ENCODE data around the gene F2.
"Not testable (repeated sequence)": the region's sequence is repeated elsewhere in the genome, so short reads cannot be mapped to it uniquely, and the experiment has no call there.

F2 gene

GRCh38 chr11:46710821-46711269, 8.2 kb upstream of the F2 start:
- no peaks in the 10 kb centered on the region for H3K27me3 ChIP-seq
- H3K27ac ChIP-seq = no peak overlapping the region
- TF ChIP-seq Cebpa-rat (IDR thresholded peaks at IDR 0.05) = no peak
- H3K4me3 ChIP-seq = no peak overlapping the region
- no peak overlapping the region for H3K9ac ChIP-seq
- H4K20me1 ChIP-seq = peaks cover 13% of the 10 kb centered on the region
- peaks cover 36% of the 10 kb centered on the region for H3K36me3 ChIP-seq
- no peaks in the 10 kb centered on the region for H3K4me1 ChIP-seq
- H3K4me2 ChIP-seq = no peak overlapping the region
- no peaks in the 10 kb centered on the region for H3K9me3 ChIP-seq

- Histone ChIP-seq H3K36me3 (peaks cover 31% of the 10 kb centered on the region), H3K4me2 (no peak overlapping the region), H3K4me1 (no peaks in the 10 kb centered on the region), H3K27me3 (no peaks in the 10 kb centered on the region), H3K9me3 (no peaks in the 10 kb centered on the region), H3K9ac (no peak overlapping the region), H4K20me1 (peaks cover 9% of the 10 kb centered on the region), H3K4me3 (no peak overlapping the region), H3K27ac (no peak overlapping the region)
- TF ChIP-seq Cebpa-rat (IDR thresholded peaks at IDR 0.05) = no peak
Observed at GRCh38 chr11:46711303-46711702, 7.7 kb upstream of the F2 start.

GRCh38 chr11:46712874-46713576, 6.0 kb upstream of the F2 start:
- no peak for TF ChIP-seq Cebpa-rat (IDR thresholded peaks at IDR 0.05)
- peaks cover 14% of the 10 kb centered on the region for H3K36me3 ChIP-seq
- peaks cover 1% of the 10 kb centered on the region for H3K4me1 ChIP-seq
- H3K4me3 ChIP-seq = no peak overlapping the region
- no peak overlapping the region for H3K9ac ChIP-seq
- no peak overlapping the region for H3K4me2 ChIP-seq
- H4K20me1 ChIP-seq = no peaks in the 10 kb centered on the region
- H3K27ac ChIP-seq = no peak overlapping the region
- no peaks in the 10 kb centered on the region for H3K9me3 ChIP-seq
- H3K27me3 ChIP-seq = no peaks in the 10 kb centered on the region

GRCh38 chr11:46717825-46718154, 1.2 kb upstream of the F2 start:
- not testable (repeated sequence) for H3K27me3 ChIP-seq, H3K27ac ChIP-seq, H4K20me1 ChIP-seq, H3K4me3 ChIP-seq, H3K9ac ChIP-seq, H3K9me3 ChIP-seq, H3K4me2 ChIP-seq, H3K36me3 ChIP-seq, H3K4me1 ChIP-seq

GRCh38 chr11:46718155-46719019, 626 bp upstream of the F2 start:
- Histone ChIP-seq H3K36me3 (no peaks in the 10 kb centered on the region), H3K27me3 (no peaks in the 10 kb centered on the region), H4K20me1 (no peaks in the 10 kb centered on the region), H3K4me1 (peaks cover 6% of the 10 kb centered on the region), H3K4me3 (no peak overlapping the region), H3K9me3 (no peaks in the 10 kb centered on the region), H3K9ac (no peak overlapping the region), H3K4me2 (no peak overlapping the region), H3K27ac (no peak overlapping the region)
- TF ChIP-seq Cebpa-rat (IDR thresholded peaks at IDR 0.05) = no peak

- Histone ChIP-seq H3K27ac (no peak overlapping the region), H4K20me1 (no peaks in the 10 kb centered on the region), H3K27me3 (no peaks in the 10 kb centered on the region), H3K4me2 (no peak overlapping the region), H3K9me3 (no peaks in the 10 kb centered on the region), H3K4me1 (peaks cover 17% of the 10 kb centered on the region), H3K4me3 (no peak overlapping the region), H3K36me3 (no peaks in the 10 kb centered on the region), H3K9ac (no peak overlapping the region)
- no peak for TF ChIP-seq Cebpa-rat (IDR thresholded peaks at IDR 0.05)
Observed at GRCh38 chr11:46719543-46720218, 668 bp downstream of the F2 start.

GRCh38 chr11:46721286-46721685, 2.3 kb downstream of the F2 start:
- Histone ChIP-seq H3K27ac (no peak overlapping the region), H3K4me1 (peaks cover 17% of the 10 kb centered on the region), H3K27me3 (no peaks in the 10 kb centered on the region)

GRCh38 chr11:46722566-46723358, 3.7 kb downstream of the F2 start:
- Histone ChIP-seq H3K4me1 (peaks cover 17% of the 10 kb centered on the region), H3K27me3 (no peaks in the 10 kb centered on the region), H3K4me2 (no peak overlapping the region), H3K9ac (no peak overlapping the region), H3K9me3 (no peaks in the 10 kb centered on the region), H3K36me3 (no peaks in the 10 kb centered on the region), H3K27ac (no peak overlapping the region), H4K20me1 (no peaks in the 10 kb centered on the region), H3K4me3 (no peak overlapping the region)
- TF ChIP-seq Cebpa-rat (IDR thresholded peaks at IDR 0.05) = no peak

More at GRCh38 chr11:46721286-46721685, 2.3 kb downstream of the F2 start:
- Histone ChIP-seq H3K36me3 (no peaks in the 10 kb centered on the region), H3K4me2 (no peak overlapping the region), H3K4me3 (no peak overlapping the region), H4K20me1 (no peaks in the 10 kb centered on the region), H3K9ac (no peak overlapping the region), H3K9me3 (no peaks in the 10 kb centered on the region)
- TF ChIP-seq Cebpa-rat (IDR thresholded peaks at IDR 0.05) = no peak

- H4K20me1 ChIP-seq = no peaks in the 10 kb centered on the region
- H3K27ac ChIP-seq = no peak overlapping the region
- H3K9me3 ChIP-seq = no peaks in the 10 kb centered on the region
- H3K4me3 ChIP-seq = no peak overlapping the region
- H3K4me2 ChIP-seq = no peak overlapping the region
- H3K4me1 ChIP-seq = peaks cover 13% of the 10 kb centered on the region
- no peaks in the 10 kb centered on the region for H3K36me3 ChIP-seq
- no peaks in the 10 kb centered on the region for H3K27me3 ChIP-seq
- TF ChIP-seq Cebpa-rat (IDR thresholded peaks at IDR 0.05) = no peak
- no peak overlapping the region for H3K9ac ChIP-seq
Observed at GRCh38 chr11:46723359-46723680, 4.3 kb downstream of the F2 start.
